C4-2B (cell line): ENCODE measurements around the gene ZC3H8.

Source experiments
- CTCF ChIP-seq: fragments of 450-650 bp; conservative IDR thresholded peaks from 2 replicates; pipeline ENCODE4 v1.5.1; 2017; ENCODE audit warnings: mild to moderate bottlenecking
- ZFX ChIP-seq: fragments of 450-650 bp; IDR thresholded peaks from 2 replicates; pipeline ENCODE4 v1.6.1; 2017

GRCh38 chr2:112273349-112273748 lies 18.5 kb upstream of the ZC3H8 start:
- TF ChIP-seq CTCF, result no peak
- TF ChIP-seq ZFX, result no peak
